A172 (cell line): ENCODE measurements around the gene FOXP1. TPM values are rescaled to one million over a fixed set of nuclear protein-coding genes. Genes with fewer than 3 reads are reported as not detected.
A peak's percentile ranks its signal among the peaks of the same experiment; 100 is the strongest.

Experiments
- DNase-seq: peaks from one replicate; pipeline ENCODE4 v3.0.0-alpha.2; 2015; ENCODE audit warnings: low spot score
- total RNA-seq: library from RNA; depleted of rRNA; stranded (reverse); fragments of >200 nt; shearing (Covaris generic); gene quantifications from 2 replicates; pipeline ENCODE4 v1.2.3, GENCODE V29; 2014

The FOXP1 gene
- total RNA-seq, 1 experiment from 2014 or later, result 10.3 TPM

- DNase-seq, result no peak
These were observed 433.3 kb downstream of the FOXP1 start for GRCh38 chr3:71149959-71150954.

- DNase-seq, result no peak
These were observed 435.0 kb downstream of the FOXP1 start for GRCh38 chr3:71148455-71149060.

GRCh38 chr3:71146673-71147072, 436.9 kb downstream of the FOXP1 start:
- no peak for DNase-seq

GRCh38 chr3:71145954-71146353, 437.6 kb downstream of the FOXP1 start:
- DNase-seq, result no peak

GRCh38 chr3:71144525-71145253, 438.8 kb downstream of the FOXP1 start:
- DNase-seq, result no peak

GRCh38 chr3:71143493-71143892, 440.0 kb downstream of the FOXP1 start:
- no peak for DNase-seq

GRCh38 chr3:71142441-71143161, 440.9 kb downstream of the FOXP1 start:
- DNase-seq, result peak; percentile 33

GRCh38 chr3:71140477-71140876, 443.1 kb downstream of the FOXP1 start:
- DNase-seq, result no peak

GRCh38 chr3:71139496-71139895, 444.0 kb downstream of the FOXP1 start:
- no peak for DNase-seq

- DNase-seq, result no peak
These were observed 445.1 kb downstream of the FOXP1 start for GRCh38 chr3:71138410-71138809.

- no peak for DNase-seq
These were observed 447.3 kb downstream of the FOXP1 start for GRCh38 chr3:71136276-71136675.

GRCh38 chr3:71135373-71136088, 448.0 kb downstream of the FOXP1 start:
- no peak for DNase-seq

- no peak for DNase-seq
These were observed 449.0 kb downstream of the FOXP1 start for GRCh38 chr3:71134521-71134920.

- DNase-seq, result no peak
These were observed 449.7 kb downstream of the FOXP1 start for GRCh38 chr3:71133865-71134264.

- no peak for DNase-seq
These were observed 450.4 kb downstream of the FOXP1 start for GRCh38 chr3:71132995-71133730.

GRCh38 chr3:71131375-71132314, 451.9 kb downstream of the FOXP1 start:
- no peak for DNase-seq

GRCh38 chr3:71130471-71131374, 452.8 kb downstream of the FOXP1 start:
- DNase-seq, result peak; percentile 64
